Mesenchymal stem cell (in vitro differentiated cells and primary cell): Measurements from ENCODE around the gene RNF145.

ENCODE experiments used
- DNase-seq: peaks from one replicate; pipeline ENCODE4 v3.0.0-alpha.2; 2013
- H2AFZ ChIP-seq: one replicate; pipeline ENCODE4 v1.6.1; 2013; ENCODE audit warnings: low read depth, mild to moderate bottlenecking, control low read depth, inconsistent platforms, low read length, moderate library complexity
- H2AK5ac ChIP-seq: 2 replicates; pipeline ENCODE4 v1.6.1; 2013; ENCODE audit warnings: low read length, moderate library complexity, mild to moderate bottlenecking, inconsistent platforms; ENCODE audit not compliant: severe bottlenecking
- H2BK120ac ChIP-seq: one replicate; pipeline ENCODE4 v1.6.1; 2013; ENCODE audit warnings: low read depth, mild to moderate bottlenecking, inconsistent platforms, low read length, moderate library complexity
- H2BK12ac ChIP-seq, 2 experiments: one replicate each; pipeline ENCODE4 v1.6.1; 2013; ENCODE audit warnings: inconsistent platforms in 2 of 2, low read length in 2 of 2, mild to moderate bottlenecking in 2 of 2, moderate library complexity in 2 of 2, control low read depth in 1 of 2
- H2BK15ac ChIP-seq: one replicate; pipeline ENCODE4 v1.6.1; 2013; ENCODE audit warnings: mild to moderate bottlenecking, low read depth, inconsistent platforms; ENCODE audit not compliant: poor library complexity, severe bottlenecking
- H2BK5ac ChIP-seq: 2 replicates; pipeline ENCODE4 v1.6.1; 2013; ENCODE audit warnings: low read depth, mild to moderate bottlenecking, low read length, control low read depth, inconsistent platforms; ENCODE audit not compliant: poor library complexity, severe bottlenecking
- H3K14ac ChIP-seq, 2 experiments: one replicate each; pipeline ENCODE4 v1.6.1; 2013; ENCODE audit warnings: inconsistent platforms in 2 of 2, low read length in 2 of 2, control low read depth in 1 of 2, mild to moderate bottlenecking in 1 of 2, moderate library complexity in 1 of 2
- H3K18ac ChIP-seq, 2 experiments: one replicate each; pipeline ENCODE4 v1.6.1; 2013; ENCODE audit warnings: inconsistent platforms in 2 of 2, low read length in 2 of 2, control low read depth in 1 of 2, low read depth in 1 of 2, mild to moderate bottlenecking in 1 of 2
- H3K23ac ChIP-seq, 2 experiments: one replicate each; pipeline ENCODE4 v1.6.1; 2013; ENCODE audit warnings: inconsistent platforms in 2 of 2, low read length in 2 of 2, mild to moderate bottlenecking in 2 of 2, moderate library complexity in 2 of 2, control low read depth in 1 of 2
- H3K27ac ChIP-seq: 2 replicates; pipeline ENCODE4 v1.5.1; 2013; ENCODE audit warnings: mild to moderate bottlenecking, moderate library complexity, low read length, control low read depth, inconsistent platforms; ENCODE audit not compliant: poor library complexity, severe bottlenecking
- H3K27me3 ChIP-seq, 2 experiments: 2 replicates each; pipeline versions ENCODE4 v1.6.1 to v1.7.0; 2013; ENCODE audit warnings: low read length in 2 of 2, mild to moderate bottlenecking in 2 of 2, moderate library complexity in 2 of 2, control low read depth in 1 of 2, inconsistent platforms in 1 of 2; ENCODE audit not compliant: control insufficient read depth in 1 of 2, insufficient read depth in 1 of 2
- H3K36me3 ChIP-seq, 2 experiments: 2 replicates each; pipeline versions ENCODE4 v1.6.1 to v1.7.0; 2013; ENCODE audit warnings: low read length in 2 of 2, control low read depth in 1 of 2, inconsistent platforms in 1 of 2, low read depth in 1 of 2, mild to moderate bottlenecking in 1 of 2; ENCODE audit not compliant: insufficient read depth in 2 of 2, control insufficient read depth in 1 of 2
- H3K4ac ChIP-seq, 2 experiments: one replicate each; pipeline ENCODE4 v1.6.1; 2013; ENCODE audit warnings: inconsistent platforms in 2 of 2, low read length in 2 of 2, mild to moderate bottlenecking in 2 of 2, moderate library complexity in 2 of 2, control low read depth in 1 of 2, low read depth in 1 of 2
- H3K4me1 ChIP-seq: 2 replicates; pipeline ENCODE4 v1.6.1; 2013; ENCODE audit warnings: low read depth, low read length, control low read depth; ENCODE audit not compliant: control insufficient read depth, insufficient read depth
- H3K4me2 ChIP-seq: 2 replicates; pipeline ENCODE4 v1.6.1; 2013; ENCODE audit warnings: low read length, mild to moderate bottlenecking, inconsistent platforms; ENCODE audit not compliant: poor library complexity, severe bottlenecking
- H3K4me3 ChIP-seq, 2 experiments: 2 replicates each; pipeline versions ENCODE4 v1.5.1 to v1.7.0; 2013; ENCODE audit warnings: low read length in 2 of 2, mild to moderate bottlenecking in 2 of 2, control low read depth in 1 of 2, low read depth in 1 of 2; ENCODE audit not compliant: insufficient read depth in 1 of 2
- H3K79me1 ChIP-seq: replicated peaks from 2 replicates; pipeline ENCODE4 v1.6.1; 2013; ENCODE audit warnings: mild to moderate bottlenecking, control low read depth, low read length, inconsistent platforms; ENCODE audit not compliant: poor library complexity, severe bottlenecking
- H3K9ac ChIP-seq: 2 replicates; pipeline ENCODE4 v1.7.0; 2013; ENCODE audit warnings: mild to moderate bottlenecking, low read length, moderate library complexity
- H3K9me3 ChIP-seq: 2 replicates; pipeline ENCODE4 v1.7.0; 2013; ENCODE audit warnings: mild to moderate bottlenecking, low read length; ENCODE audit not compliant: control insufficient read depth
- H4K8ac ChIP-seq: one replicate; pipeline ENCODE4 v1.6.1; 2013; ENCODE audit warnings: inconsistent platforms, mild to moderate bottlenecking, low read length, moderate library complexity
- H4K91ac ChIP-seq: one replicate; pipeline ENCODE4 v1.6.1; 2013; ENCODE audit warnings: mild to moderate bottlenecking, low read length, inconsistent platforms
- WGBS: methylation state at CpG from one replicate; pipeline ENCODE4 v1.1.7; 2013; ENCODE audit warnings: mixed read lengths; 5-methylcytosine and 5-hydroxymethylcytosine counted together

The RNF145 gene

DNA sequence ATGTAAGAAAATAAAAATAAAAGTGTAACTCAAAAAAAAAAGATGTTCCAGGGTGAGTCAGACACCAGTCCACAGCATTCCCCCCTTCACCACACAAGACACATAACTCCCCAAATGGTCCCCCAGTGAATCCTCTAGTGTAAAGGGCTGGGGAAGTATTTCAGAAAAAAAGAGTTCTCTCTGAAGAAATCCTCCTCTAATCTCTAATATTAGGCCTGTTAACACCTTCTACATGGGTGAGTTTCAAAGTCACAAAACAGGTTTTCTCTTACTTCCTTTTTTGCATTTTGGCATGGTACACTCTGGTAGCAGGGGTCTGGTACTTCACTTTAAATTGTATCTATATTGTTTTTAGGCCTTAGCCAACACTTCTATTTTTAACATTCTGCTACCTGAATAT lies 28.2 kb downstream of the RNF145 start:
- no peak overlapping the region for H2BK5ac ChIP-seq
- H2AK5ac ChIP-seq = no peak overlapping the region
- H4K91ac ChIP-seq = no peak overlapping the region
- no peak overlapping the region for H2BK120ac ChIP-seq
- H3K4ac ChIP-seq = peak overlapping the region in 1 of 2 experiments; percentile 41
- peaks cover 4% of the 10 kb centered on the region for H3K4me1 ChIP-seq
- H3K4me3 ChIP-seq = no peak overlapping the region
- no peak overlapping the region for H3K14ac ChIP-seq
- H3K79me1 ChIP-seq = peaks cover 10% of the 10 kb centered on the region
- no peak overlapping the region for H3K27ac ChIP-seq
- H3K9ac ChIP-seq = peak overlapping the region; percentile 34
- H3K4me2 ChIP-seq = no peak overlapping the region
- H2BK15ac ChIP-seq = no peak overlapping the region
- DNase-seq = peak; percentile 43
- no peak overlapping the region for H2AFZ ChIP-seq
- H2BK12ac ChIP-seq = no peak overlapping the region
- H3K36me3 ChIP-seq = peaks cover 0 to 17% of the 10 kb centered on the region in 2 experiments
- no peak overlapping the region for H3K23ac ChIP-seq
- H3K18ac ChIP-seq = no peak overlapping the region
- H3K27me3 ChIP-seq = no peaks in the 10 kb centered on the region
- no peaks in the 10 kb centered on the region for H3K9me3 ChIP-seq
- no peak overlapping the region for H4K8ac ChIP-seq

DNA sequence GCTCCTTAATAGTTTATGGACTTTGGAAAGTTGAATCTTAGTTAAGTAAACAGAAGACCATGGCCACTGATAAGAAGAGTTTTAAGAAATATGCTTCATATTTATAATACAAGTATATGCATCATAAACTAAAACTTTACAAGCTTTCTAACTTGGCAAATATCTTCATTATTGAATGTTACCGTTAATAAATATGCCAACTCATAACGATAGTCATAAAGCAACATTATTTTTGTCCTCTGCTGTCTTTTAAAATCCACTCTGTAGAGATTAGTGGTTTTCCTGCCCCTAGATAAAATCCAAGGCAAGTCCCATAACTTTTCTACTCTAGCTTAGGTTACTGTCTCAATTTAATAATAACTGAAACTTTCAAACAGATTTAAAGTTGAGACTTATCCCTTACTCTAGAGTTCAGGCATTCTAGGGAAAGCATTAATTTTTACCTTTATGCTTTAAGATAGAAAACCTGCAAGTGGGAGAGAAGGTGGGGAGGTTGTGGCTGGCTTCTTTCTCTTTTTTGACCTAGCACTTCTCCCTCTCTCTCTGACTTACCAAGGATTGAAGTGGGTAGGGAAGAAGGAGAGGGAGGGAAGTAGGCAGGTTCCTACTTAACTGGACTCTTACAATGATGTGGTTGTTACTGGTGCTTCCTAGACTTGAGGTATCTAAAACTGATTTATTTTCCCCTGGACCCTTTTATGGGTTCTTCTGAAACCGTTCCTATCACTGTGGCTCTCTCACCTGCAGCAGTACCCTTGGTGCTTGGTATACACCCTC lies 29.6 kb downstream of the RNF145 start:
- Histone ChIP-seq H3K4ac (peak overlapping the region in 1 of 2 experiments; percentile 19), H3K27ac (peak overlapping the region; percentile 16), H2AFZ (no peak overlapping the region), H2BK120ac (no peak overlapping the region), H2BK5ac (no peak overlapping the region), H2BK12ac (peak overlapping the region in 1 of 2 experiments; percentile 49), H3K9me3 (no peaks in the 10 kb centered on the region), H2BK15ac (peak overlapping the region; percentile 89), H4K8ac (peak overlapping the region; percentile 75), H3K79me1 (peaks cover 12% of the 10 kb centered on the region), H2AK5ac (peak overlapping the region; percentile 51), H3K23ac (no peak overlapping the region), H3K4me2 (no peak overlapping the region), H3K4me3 (no peak overlapping the region), H3K18ac (peak overlapping the region; percentile 66 to 83), H3K9ac (peak overlapping the region; percentile 85), H3K36me3 (peaks cover 0 to 18% of the 10 kb centered on the region in 2 experiments), H4K91ac (peak overlapping the region; percentile 18), H3K4me1 (no peaks in the 10 kb centered on the region), H3K14ac (no peak overlapping the region), H3K27me3 (no peaks in the 10 kb centered on the region)
- 80% methylated on average over 3 of the region's 3 CpGs for WGBS
- DNase-seq = peak; percentile 30

DNA sequence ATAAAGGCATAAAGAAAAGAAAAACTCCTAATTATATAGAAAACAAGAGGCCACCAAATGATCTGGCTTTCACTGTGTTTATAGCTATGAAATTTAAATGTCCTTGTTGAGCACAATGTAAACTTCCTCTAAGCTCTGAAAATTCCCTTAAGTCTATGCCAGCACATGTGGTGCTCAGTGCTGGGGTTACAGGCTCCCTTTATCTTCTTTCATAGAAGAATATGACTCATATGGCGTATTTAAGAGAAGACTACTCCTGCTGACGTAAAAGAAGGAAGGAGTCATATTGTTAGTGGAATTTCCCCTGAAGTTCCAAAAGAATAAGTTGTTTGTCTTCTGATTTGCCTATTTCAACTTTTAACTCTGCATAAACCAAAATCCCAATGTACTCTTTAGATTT lies 30.4 kb downstream of the RNF145 start:
- no peak overlapping the region for H2AK5ac ChIP-seq
- H3K23ac ChIP-seq = no peak overlapping the region
- no peak overlapping the region for H3K4me2 ChIP-seq
- H3K79me1 ChIP-seq = peaks cover 12% of the 10 kb centered on the region
- H2BK12ac ChIP-seq = no peak overlapping the region
- no peak overlapping the region for H3K4me3 ChIP-seq
- no peaks in the 10 kb centered on the region for H3K27me3 ChIP-seq
- peaks cover 0 to 22% of the 10 kb centered on the region in 2 experiments for H3K36me3 ChIP-seq
- H3K18ac ChIP-seq = no peak overlapping the region
- no peak overlapping the region for H3K27ac ChIP-seq
- H2BK5ac ChIP-seq = no peak overlapping the region
- DNase-seq = peak; percentile 99
- H2AFZ ChIP-seq = no peak overlapping the region
- no peak overlapping the region for H2BK15ac ChIP-seq
- no peak overlapping the region for H3K4ac ChIP-seq
- no peak overlapping the region for H4K8ac ChIP-seq
- no peaks in the 10 kb centered on the region for H3K9me3 ChIP-seq
- no peaks in the 10 kb centered on the region for H3K4me1 ChIP-seq
- H3K9ac ChIP-seq = peak overlapping the region; percentile 85
- WGBS = no CpG with 5 or more reads among the region's 2 CpGs
- H2BK120ac ChIP-seq = no peak overlapping the region
- H4K91ac ChIP-seq = no peak overlapping the region
- H3K14ac ChIP-seq = no peak overlapping the region

DNA sequence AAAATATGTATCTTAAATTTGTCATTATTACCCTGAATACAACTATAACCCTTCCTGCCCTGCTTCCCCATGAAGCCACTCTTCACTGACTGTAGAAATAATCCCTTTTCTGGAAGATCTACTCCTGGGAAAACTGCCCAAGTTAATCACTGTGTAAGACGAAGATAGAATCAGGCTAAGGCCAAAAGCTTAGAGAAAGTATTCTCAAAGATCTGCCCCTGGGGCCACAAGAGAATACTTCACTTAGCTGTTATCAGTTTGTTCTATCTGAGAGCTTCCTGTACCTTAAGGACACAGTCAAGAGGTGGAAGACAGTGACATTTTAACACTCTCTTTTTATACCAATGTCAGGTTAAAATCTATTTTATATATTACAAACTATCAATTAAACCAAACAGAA lies 33.8 kb downstream of the RNF145 start:
- Histone ChIP-seq H3K14ac (no peak overlapping the region), H3K4me2 (no peak overlapping the region), H3K9ac (peak overlapping the region; percentile 29), H3K4me1 (no peaks in the 10 kb centered on the region), H3K23ac (no peak overlapping the region), H3K27ac (no peak overlapping the region), H2AK5ac (no peak overlapping the region), H3K9me3 (no peaks in the 10 kb centered on the region), H2AFZ (no peak overlapping the region), H2BK12ac (no peak overlapping the region), H2BK5ac (no peak overlapping the region), H3K79me1 (peaks cover 13% of the 10 kb centered on the region), H3K36me3 (peaks cover 0 to 43% of the 10 kb centered on the region in 2 experiments), H2BK120ac (no peak overlapping the region), H2BK15ac (no peak overlapping the region), H3K4me3 (no peak overlapping the region), H4K8ac (no peak overlapping the region), H3K27me3 (no peaks in the 10 kb centered on the region), H4K91ac (no peak overlapping the region), H3K18ac (no peak overlapping the region), H3K4ac (no peak overlapping the region)
- DNase-seq = peak; percentile 33
- WGBS = 43% methylated on average over 1 of the region's 1 CpG
